IPS-18a (cell line): ENCODE results near the gene ZC3HAV1.
"Not testable (repeated sequence)": the region's sequence is repeated elsewhere in the genome, so short reads cannot be mapped to it uniquely, and the experiment has no call there.

Experiments
- H3K27ac ChIP-seq: one replicate; pipeline ENCODE4 v1.5.1; 2013; ENCODE audit warnings: low read length
- H3K27me3 ChIP-seq: one replicate; pipeline ENCODE4 v1.6.1; 2013; ENCODE audit warnings: mild to moderate bottlenecking, low read length; ENCODE audit not compliant: control insufficient read depth, insufficient read depth
- H3K36me3 ChIP-seq: one replicate; pipeline ENCODE4 v1.6.1; 2013; ENCODE audit warnings: low read depth, low read length; ENCODE audit not compliant: control insufficient read depth
- H3K4me1 ChIP-seq: one replicate; pipeline ENCODE4 v1.6.1; 2013; ENCODE audit warnings: low read depth, low read length; ENCODE audit not compliant: control insufficient read depth
- H3K4me3 ChIP-seq: one replicate; pipeline ENCODE4 v1.5.1; 2013; ENCODE audit warnings: low read length
- H3K9ac ChIP-seq: one replicate; pipeline ENCODE4 v1.6.1; 2013; ENCODE audit warnings: mild to moderate bottlenecking, low read length, moderate library complexity
- H3K9me3 ChIP-seq: one replicate; pipeline ENCODE4 v1.6.1; 2013; ENCODE audit warnings: low read depth, low read length; ENCODE audit not compliant: control insufficient read depth

ZC3HAV1 gene

DNA sequence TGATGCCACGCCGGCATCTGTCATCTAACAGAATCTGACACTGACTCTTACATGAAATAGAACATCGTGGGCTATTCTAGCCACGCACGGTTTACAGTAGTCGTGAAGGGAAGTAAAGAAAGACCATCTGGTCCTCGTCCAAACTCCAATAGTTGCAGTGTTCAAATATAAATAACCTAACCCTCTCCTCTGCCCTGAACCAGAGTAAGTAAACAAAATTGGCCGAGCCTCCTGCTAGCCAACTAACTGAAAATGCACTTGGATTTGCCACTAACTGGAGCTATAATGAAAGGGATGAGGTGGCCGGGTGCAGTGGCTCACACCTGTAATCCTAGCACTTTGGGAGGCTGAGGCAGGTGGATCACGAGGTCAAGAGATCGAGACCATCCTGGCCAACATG lies 44.2 kb downstream of the ZC3HAV1 start:
- H3K27ac ChIP-seq: no peak overlapping the region
- peaks cover 15% of the 10 kb centered on the region for H3K36me3 ChIP-seq
- H3K9me3 ChIP-seq: no peaks in the 10 kb centered on the region
- H3K4me3 ChIP-seq: no peak overlapping the region
- no peaks in the 10 kb centered on the region for H3K27me3 ChIP-seq
- H3K4me1 ChIP-seq: no peaks in the 10 kb centered on the region
- H3K9ac ChIP-seq: no peak overlapping the region

DNA sequence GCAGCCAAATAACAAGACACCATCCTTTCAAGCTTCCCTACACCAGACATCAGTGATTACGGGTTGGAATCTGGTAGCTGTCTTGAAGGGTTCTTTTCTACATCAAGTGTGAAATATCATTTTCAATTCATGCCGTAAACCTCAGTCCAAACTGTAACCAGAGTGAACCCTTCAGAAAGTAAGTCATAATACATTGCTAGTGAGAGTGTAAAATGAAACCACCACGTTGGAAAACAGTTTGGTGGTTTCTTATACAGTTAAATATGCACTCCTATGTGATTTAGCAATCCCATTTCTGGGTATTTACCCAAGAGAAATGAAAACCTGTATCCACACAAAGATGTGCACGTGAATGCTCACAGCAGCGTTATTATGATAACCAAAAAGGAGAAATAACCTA lies 48.1 kb downstream of the ZC3HAV1 start:
- Histone ChIP-seq H3K27ac (no peak overlapping the region), H3K4me1 (no peaks in the 10 kb centered on the region), H3K9me3 (no peaks in the 10 kb centered on the region), H3K9ac (no peak overlapping the region), H3K27me3 (no peaks in the 10 kb centered on the region), H3K4me3 (no peak overlapping the region), H3K36me3 (peaks cover 9% of the 10 kb centered on the region)

DNA sequence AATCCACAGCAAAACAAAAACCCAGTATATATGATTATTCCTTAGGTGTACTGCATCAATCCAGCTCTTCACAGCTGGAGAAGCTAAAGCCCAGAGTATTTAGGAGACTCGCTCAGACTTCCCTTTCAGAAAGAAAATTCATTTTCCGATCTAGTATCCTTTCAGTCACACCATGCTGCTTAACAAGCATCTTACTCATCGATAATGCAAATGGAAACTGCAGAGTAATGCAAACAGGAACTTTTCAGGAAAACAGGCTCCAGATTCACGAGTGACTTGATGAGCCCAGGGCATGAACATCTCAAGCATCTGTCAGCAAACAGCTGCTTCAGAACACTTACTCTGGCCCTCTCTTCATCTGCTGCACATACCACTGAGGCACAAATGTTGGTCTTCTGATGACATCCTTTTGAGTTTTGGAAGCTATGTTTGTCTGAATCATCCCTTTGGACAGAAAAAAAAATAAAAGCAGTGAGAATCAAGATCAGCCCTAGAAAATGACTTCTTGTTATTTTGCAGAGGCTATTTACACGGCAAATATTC lies 48.8 kb downstream of the ZC3HAV1 start:
- H3K36me3 ChIP-seq: peaks cover 9% of the 10 kb centered on the region
- no peaks in the 10 kb centered on the region for H3K27me3 ChIP-seq
- no peaks in the 10 kb centered on the region for H3K9me3 ChIP-seq
- no peak overlapping the region for H3K27ac ChIP-seq
- no peak overlapping the region for H3K9ac ChIP-seq
- H3K4me1 ChIP-seq: no peaks in the 10 kb centered on the region
- no peak overlapping the region for H3K4me3 ChIP-seq

DNA sequence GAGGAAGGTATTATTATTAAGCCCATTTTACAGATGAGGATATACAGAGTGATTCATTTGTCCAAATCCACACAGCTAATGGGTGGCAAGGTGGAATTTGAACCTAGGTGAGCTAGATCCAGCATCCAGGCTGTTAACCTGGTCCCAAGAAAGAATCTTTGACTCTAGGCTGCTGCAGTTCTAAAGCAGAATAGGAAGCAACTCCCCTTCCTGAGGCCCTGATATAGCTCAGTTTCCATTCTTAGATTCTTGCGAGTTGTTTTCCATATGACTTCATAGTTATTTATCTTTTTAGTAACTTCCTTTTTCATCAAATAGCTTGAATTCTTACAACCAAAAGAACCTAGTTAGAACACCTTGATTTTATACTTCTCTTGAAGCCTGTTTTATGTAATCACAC lies 49.6 kb downstream of the ZC3HAV1 start:
- no peak overlapping the region for H3K9ac ChIP-seq
- no peak overlapping the region for H3K4me3 ChIP-seq
- no peaks in the 10 kb centered on the region for H3K9me3 ChIP-seq
- H3K27ac ChIP-seq: no peak overlapping the region
- no peaks in the 10 kb centered on the region for H3K4me1 ChIP-seq
- H3K36me3 ChIP-seq: peaks cover 6% of the 10 kb centered on the region
- H3K27me3 ChIP-seq: no peaks in the 10 kb centered on the region

DNA sequence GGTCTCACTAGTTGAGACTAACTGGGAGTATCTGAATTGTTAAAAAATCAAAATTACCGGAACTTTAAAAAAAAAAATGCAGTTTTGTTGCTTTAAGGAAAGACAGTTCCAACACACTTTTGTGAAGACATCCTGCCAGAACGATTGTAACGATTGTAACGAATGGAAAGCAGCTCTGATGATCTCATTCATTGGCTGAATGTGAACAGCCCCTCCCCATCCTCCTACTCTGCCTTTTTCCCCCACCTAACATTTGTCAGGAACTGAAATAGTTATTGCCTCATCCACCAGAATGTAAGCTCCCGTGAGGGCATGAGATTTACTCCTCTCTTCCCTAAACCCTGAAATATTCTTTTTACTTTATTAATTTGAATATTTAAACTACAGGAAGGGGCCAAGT lies 50.6 kb downstream of the ZC3HAV1 start:
- H3K4me3 ChIP-seq: no peak overlapping the region
- no peaks in the 10 kb centered on the region for H3K9me3 ChIP-seq
- H3K4me1 ChIP-seq: no peaks in the 10 kb centered on the region
- no peak overlapping the region for H3K9ac ChIP-seq
- no peak overlapping the region for H3K27ac ChIP-seq
- H3K27me3 ChIP-seq: no peaks in the 10 kb centered on the region
- H3K36me3 ChIP-seq: no peaks in the 10 kb centered on the region

DNA sequence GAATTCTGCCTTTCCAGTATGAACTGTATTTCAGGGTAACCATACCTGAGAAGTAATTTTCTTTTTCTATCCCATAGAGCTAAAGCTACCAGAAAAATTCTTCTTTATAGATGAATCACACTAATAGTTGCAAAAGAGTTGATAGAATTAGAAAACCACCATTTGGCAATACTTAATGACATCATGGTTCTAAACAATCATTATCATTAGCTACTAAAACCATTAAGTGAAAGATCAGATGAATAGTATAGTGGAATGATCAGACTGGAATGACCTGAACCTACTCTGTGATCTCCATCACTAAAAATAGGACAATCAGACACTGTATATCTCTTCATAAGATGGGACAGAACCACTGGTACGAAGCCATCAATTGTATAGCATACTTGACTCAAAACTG lies 53.8 kb downstream of the ZC3HAV1 start:
- Histone ChIP-seq H3K36me3 (no peaks in the 10 kb centered on the region), H3K4me1 (no peaks in the 10 kb centered on the region)

DNA sequence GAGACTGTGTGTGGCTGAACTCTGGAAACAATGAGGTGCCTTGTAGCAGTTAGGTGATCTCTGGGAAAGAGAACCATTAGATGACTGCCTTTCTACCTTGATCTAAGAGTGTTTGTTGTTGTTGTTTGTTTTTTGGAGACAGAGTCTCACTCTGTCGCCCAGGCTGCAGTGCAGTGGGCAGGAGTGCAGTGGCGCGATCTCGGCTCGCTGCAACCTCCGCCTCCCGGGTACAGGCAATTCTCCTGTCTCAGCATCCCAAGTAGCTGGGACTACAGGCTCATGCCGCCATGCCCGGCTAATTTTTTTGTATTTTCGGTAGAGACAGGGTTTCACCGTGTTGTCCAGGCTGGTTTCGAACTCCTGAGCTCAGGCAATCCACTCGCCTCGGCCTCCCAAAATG lies 54.9 kb downstream of the ZC3HAV1 start:
- not testable (repeated sequence) for H3K4me3 ChIP-seq, H3K9me3 ChIP-seq, H3K9ac ChIP-seq, H3K4me1 ChIP-seq, H3K36me3 ChIP-seq, H3K27me3 ChIP-seq, H3K27ac ChIP-seq

More for the DNA sequence above, 53.8 kb downstream of the ZC3HAV1 start:
- Histone ChIP-seq H3K27ac (no peak overlapping the region), H3K27me3 (no peaks in the 10 kb centered on the region), H3K9ac (no peak overlapping the region), H3K4me3 (no peak overlapping the region), H3K9me3 (no peaks in the 10 kb centered on the region)

DNA sequence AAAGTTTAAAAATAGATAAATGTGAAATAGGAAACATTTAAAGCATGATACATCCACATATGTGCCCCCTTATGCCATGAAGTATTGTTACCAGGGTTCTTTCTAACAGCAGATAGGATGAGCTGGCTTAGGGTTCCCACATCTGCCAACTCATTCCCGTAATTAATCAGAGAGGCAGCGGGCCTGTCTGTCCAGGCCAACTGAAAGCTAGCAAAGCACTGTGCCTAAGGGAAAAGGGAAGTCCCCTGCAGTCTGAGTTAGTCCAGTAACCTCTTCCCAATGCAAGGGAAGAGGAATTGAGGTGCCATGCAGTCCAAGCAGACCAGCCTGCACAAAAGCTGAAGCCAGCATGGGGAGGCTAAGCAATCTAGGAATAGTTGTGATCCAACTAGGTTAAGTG lies 55.4 kb downstream of the ZC3HAV1 start:
- Histone ChIP-seq H3K9ac (no peak overlapping the region), H3K9me3 (no peaks in the 10 kb centered on the region), H3K4me3 (no peak overlapping the region), H3K4me1 (no peaks in the 10 kb centered on the region), H3K36me3 (peaks cover 6% of the 10 kb centered on the region), H3K27ac (no peak overlapping the region), H3K27me3 (no peaks in the 10 kb centered on the region)

DNA sequence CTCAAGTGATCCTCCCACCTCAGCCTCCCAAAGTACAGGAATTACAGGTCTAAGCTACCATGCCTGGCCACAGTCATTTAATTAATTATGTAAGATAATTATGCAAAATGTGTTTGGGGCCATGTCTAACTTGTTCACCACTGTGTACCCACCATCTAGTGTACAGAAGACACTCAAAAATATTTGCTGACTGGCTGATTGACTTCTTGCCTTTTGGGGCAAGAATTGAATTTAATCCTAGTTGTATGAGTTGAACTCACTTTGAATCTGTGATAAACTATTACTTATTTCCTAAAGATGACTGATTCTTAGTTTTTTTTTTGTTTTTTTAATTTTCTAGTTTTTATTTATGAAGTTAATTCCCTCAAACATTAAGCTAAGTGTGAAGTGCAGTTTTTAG lies 57.9 kb downstream of the ZC3HAV1 start:
- no peak overlapping the region for H3K4me3 ChIP-seq
- no peaks in the 10 kb centered on the region for H3K27me3 ChIP-seq
- H3K4me1 ChIP-seq: no peaks in the 10 kb centered on the region
- H3K36me3 ChIP-seq: peaks cover 13% of the 10 kb centered on the region
- H3K27ac ChIP-seq: no peak overlapping the region
- H3K9me3 ChIP-seq: no peaks in the 10 kb centered on the region
- H3K9ac ChIP-seq: no peak overlapping the region

DNA sequence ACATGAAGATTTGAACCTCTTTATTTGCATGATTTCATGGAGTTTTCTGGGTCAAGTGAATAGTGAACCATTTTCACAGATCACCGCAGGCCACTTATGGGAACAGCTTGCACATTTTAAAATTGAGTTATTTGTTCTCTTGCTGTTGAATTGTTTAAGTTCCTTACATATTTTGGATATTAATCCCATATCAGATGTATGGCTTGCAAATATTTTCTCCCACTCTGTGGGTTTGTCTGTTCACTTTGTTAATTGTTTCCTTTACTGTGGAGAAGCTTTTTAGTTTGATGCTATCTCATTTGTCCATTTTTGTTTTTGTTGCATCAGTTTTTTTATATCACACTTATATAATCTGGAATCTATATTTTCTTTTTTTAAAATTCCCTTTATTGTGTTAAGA lies 59.6 kb downstream of the ZC3HAV1 start:
- Histone ChIP-seq H3K9me3 (no peaks in the 10 kb centered on the region), H3K27ac (no peak overlapping the region), H3K9ac (no peak overlapping the region), H3K4me3 (no peak overlapping the region), H3K27me3 (no peaks in the 10 kb centered on the region), H3K4me1 (no peaks in the 10 kb centered on the region), H3K36me3 (peaks cover 16% of the 10 kb centered on the region)

DNA sequence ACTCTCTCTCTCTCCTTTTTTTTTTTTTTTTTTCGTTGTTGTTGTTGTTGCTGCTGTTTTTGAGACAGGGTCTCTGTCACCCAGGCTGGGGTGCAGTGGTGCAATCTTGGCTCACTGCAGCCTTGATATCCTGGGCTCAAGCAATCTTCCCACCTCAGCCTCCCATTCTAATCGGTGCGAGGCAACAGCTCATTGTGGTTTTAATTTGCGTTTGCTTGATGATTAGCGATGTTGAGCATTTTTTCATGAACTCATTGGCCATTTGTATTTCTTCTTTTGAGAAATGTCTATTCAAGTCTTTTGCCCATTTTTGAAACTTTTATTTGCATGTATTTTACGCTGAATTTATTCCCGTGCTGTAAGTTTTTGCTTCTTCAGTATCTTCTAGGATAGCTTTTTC lies 60.4 kb downstream of the ZC3HAV1 start:
- H3K36me3 ChIP-seq: peaks cover 16% of the 10 kb centered on the region

DNA sequence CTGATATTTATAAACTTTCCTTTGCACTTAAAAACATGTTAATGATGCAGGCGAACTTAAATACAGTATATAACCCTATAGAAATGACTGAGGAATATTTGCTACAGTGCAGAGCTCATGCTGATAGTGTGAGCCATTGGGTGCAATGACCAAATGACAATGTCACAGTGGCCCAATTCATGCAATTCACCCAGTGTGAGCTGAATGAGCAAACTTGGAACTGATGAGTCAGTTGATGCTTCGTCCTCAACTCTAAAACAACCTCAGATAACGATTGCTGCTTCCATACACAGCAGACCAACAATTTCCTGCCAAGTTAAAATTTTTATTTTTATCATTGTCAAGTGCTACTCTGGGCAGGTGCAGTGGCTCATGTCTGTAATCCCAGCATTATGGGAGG lies 61.5 kb downstream of the ZC3HAV1 start:
- Histone ChIP-seq H3K27ac (no peak overlapping the region), H3K27me3 (no peaks in the 10 kb centered on the region), H3K9ac (no peak overlapping the region), H3K36me3 (peaks cover 16% of the 10 kb centered on the region), H3K4me1 (no peaks in the 10 kb centered on the region), H3K9me3 (no peaks in the 10 kb centered on the region), H3K4me3 (no peak overlapping the region)

More for the DNA sequence above, 60.4 kb downstream of the ZC3HAV1 start:
- H3K27ac ChIP-seq: no peak overlapping the region
- no peak overlapping the region for H3K4me3 ChIP-seq
- H3K9ac ChIP-seq: no peak overlapping the region
- no peaks in the 10 kb centered on the region for H3K9me3 ChIP-seq
- H3K27me3 ChIP-seq: no peaks in the 10 kb centered on the region
- H3K4me1 ChIP-seq: no peaks in the 10 kb centered on the region
